GM12878 (cell line): ENCODE measurements around the gene STRA8. TPM values are rescaled to one million over a fixed set of nuclear protein-coding genes. Genes with fewer than 3 reads are reported as not detected.

Experiments used
- ATAC-seq: fragments of 200-7000 bp; cut with Tn5 transposase; 3 replicates; pipeline ENCODE4 v1.9.1; 2020; ENCODE audit warnings: mild to moderate bottlenecking, moderate library complexity
- BruUV-seq: library from RNA; stranded (reverse); fragments of 400-500 nt; replicated peaks from 2 replicates; lab custom pipeline; 2021; lab: Mats Ljungman, UMichigan
- CTCF ChIA-PET: fragments of 300-600 bp; sonication (Branson Sonifier 250); formaldehyde crosslinking; extraction: SDS; loops from one replicate; lab custom pipeline; 2021; ENCODE audit warnings: inconsistent platforms; lab: Yijun Ruan, JAX
- POLR2A ChIA-PET: fragments of 350-600 bp; formaldehyde crosslinking; extraction: SDS; loops from one replicate; lab custom pipeline; 2021; ENCODE audit warnings: inconsistent platforms; lab: Charles Lee
- RAD21 ChIA-PET: fragments of 300-600 bp; sonication (Branson Sonifier 250); formaldehyde crosslinking; loops from one replicate; lab custom pipeline; 2023; ENCODE audit warnings: antibody characterized with exemption; ENCODE audit not compliant: unreplicated experiment; lab: Charles Lee
- SMC1A ChIA-PET: fragments of 300-600 bp; sonication (Branson Sonifier 250); formaldehyde crosslinking; loops from one replicate; lab custom pipeline; 2023; ENCODE audit not compliant: unreplicated experiment, uncharacterized antibody; lab: Charles Lee
- DNase-seq: peaks from one replicate; pipeline ENCODE4 v3.0.0-alpha.2; 2011; ENCODE audit warnings: low read depth, low spot score
- FAIRE-seq: peaks from 3 replicates; lab custom pipeline; 2011; peaks lifted over from hg19 to GRCh38; lab: Jason Lieb, UNC
- H2AFZ ChIP-seq: 2 replicates; pipeline ENCODE4 v1.6.0; 2011; ENCODE audit warnings: low read depth, low read length, control low read depth; ENCODE audit not compliant: control insufficient read depth
- H3K27ac ChIP-seq: 2 replicates; pipeline ENCODE4 v1.5.1; 2011; ENCODE audit warnings: control low read depth; ENCODE audit not compliant: control insufficient read depth, insufficient read depth
- H3K27me3 ChIP-seq, 2 experiments: replicated peaks in 1 of 2; 2 replicates each; pipeline versions ENCODE4 v1.6.0 to v1.6.1; 2011; ENCODE audit warnings: low read length in 1 of 2; ENCODE audit not compliant: control insufficient read depth in 2 of 2, insufficient read depth in 2 of 2
- H3K36me3 ChIP-seq, 2 experiments: 2 replicates each; pipeline ENCODE4 v1.5.1; 2011; ENCODE audit warnings: low read length in 1 of 2; ENCODE audit not compliant: control insufficient read depth in 2 of 2, insufficient read depth in 2 of 2
- H3K4me1 ChIP-seq: 2 replicates; pipeline ENCODE4 v1.6.1; 2011; ENCODE audit warnings: mild to moderate bottlenecking, low read length, moderate library complexity, mixed read lengths; ENCODE audit not compliant: control insufficient read depth, insufficient read depth
- H3K4me2 ChIP-seq: 2 replicates; pipeline ENCODE4 v1.6.0; 2011; ENCODE audit warnings: control low read depth; ENCODE audit not compliant: control insufficient read depth, insufficient read depth
- H3K4me3 ChIP-seq: fragments of 200-600 bp; sonication (generic); 2 replicates; pipeline ENCODE4 v1.5.1; 2016
- H3K79me2 ChIP-seq: 2 replicates; pipeline ENCODE4 v1.6.0; 2011; ENCODE audit warnings: low read length; ENCODE audit not compliant: control insufficient read depth, insufficient read depth
- H3K9ac ChIP-seq: 2 replicates; pipeline ENCODE4 v1.8.0; 2011; ENCODE audit warnings: low read length, control low read depth, mixed read lengths; ENCODE audit not compliant: control insufficient read depth, insufficient read depth
- H3K9me3 ChIP-seq: replicated peaks from 3 replicates; pipeline ENCODE4 v1.5.1; 2011; ENCODE audit warnings: mild to moderate bottlenecking, low read length; ENCODE audit not compliant: control insufficient read depth, insufficient read depth
- H4K20me1 ChIP-seq: 2 replicates; pipeline ENCODE4 v1.6.0; 2011; ENCODE audit not compliant: control insufficient read depth, insufficient read depth
- BACH1 ChIP-seq: fragments of 450-650 bp; IDR thresholded peaks from 2 replicates; pipeline ENCODE4 v1.6.1; 2017; ENCODE audit warnings: mild to moderate bottlenecking, borderline replicate concordance
- CBX5 ChIP-seq: sonication (generic); IDR thresholded peaks from 2 replicates; pipeline ENCODE4 v1.6.1; 2016; ENCODE audit warnings: low read depth, moderate library complexity, mild to moderate bottlenecking, inconsistent platforms
- EED ChIP-seq: sonication (generic); IDR thresholded peaks from 2 replicates; pipeline ENCODE4 v1.6.1; 2016; ENCODE audit warnings: antibody characterized with exemption, low read depth
- IKZF2 ChIP-seq, 2 experiments: fragments of 450-650 bp; IDR thresholded peaks; 2 replicates each; pipeline ENCODE4 v1.6.1; 2017; ENCODE audit warnings: mild to moderate bottlenecking in 2 of 2, moderate library complexity in 2 of 2
- MTA2 ChIP-seq: fragments of 450-650 bp; IDR thresholded peaks from 2 replicates; pipeline ENCODE4 v1.6.1; 2016; ENCODE audit warnings: low read depth, mild to moderate bottlenecking, moderate library complexity
- NR2C1 ChIP-seq: fragments of 450-650 bp; IDR thresholded peaks from 2 replicates; pipeline ENCODE4 v1.6.1; 2017; ENCODE audit warnings: antibody characterized with exemption, mild to moderate bottlenecking, moderate library complexity
- NR2F1 ChIP-seq: fragments of 450-650 bp; conservative IDR thresholded peaks from 2 replicates; pipeline ENCODE4 v1.6.1; 2017; ENCODE audit warnings: mild to moderate bottlenecking
- RB1 ChIP-seq: fragments of 450-650 bp; formaldehyde crosslinking; IDR thresholded peaks from 2 replicates; pipeline ENCODE4 v1.6.1; 2017; ENCODE audit warnings: mild to moderate bottlenecking, borderline replicate concordance
- SP1 ChIP-seq: IDR thresholded peaks from one replicate; pipeline ENCODE4 v1.6.1; 2011; ENCODE audit warnings: low read depth, low read length
- SPI1 ChIP-seq: IDR thresholded peaks from 2 replicates; pipeline ENCODE4 v1.6.1; 2011; ENCODE audit warnings: low read depth, mild to moderate bottlenecking, low read length, moderate library complexity, borderline replicate concordance; ENCODE audit not compliant: insufficient read depth
- USF1 ChIP-seq: IDR thresholded peaks from 2 replicates; pipeline ENCODE4 v1.6.1; 2011; ENCODE audit warnings: borderline replicate concordance, low read depth, mild to moderate bottlenecking, moderate library complexity, mixed read lengths, low read length; ENCODE audit not compliant: insufficient read depth; ENCODE audit errors: extremely low read length
- YY1 ChIP-seq: IDR thresholded peaks from 2 replicates; pipeline ENCODE4 v1.6.1; 2011; ENCODE audit warnings: low read depth, mild to moderate bottlenecking, low read length
- ZNF24 ChIP-seq: fragments of 450-650 bp; IDR thresholded peaks from 2 replicates; pipeline ENCODE4 v1.6.1; 2017; ENCODE audit warnings: antibody characterized with exemption, mild to moderate bottlenecking
- ZNF274 ChIP-seq: IDR thresholded peaks from one replicate; pipeline ENCODE4 v1.8.0; 2011; ENCODE audit not compliant: insufficient read length, insufficient read depth
- whole genome bisulfite sequencing: methylation state at CpG from one replicate; pipeline ENCODE4 v1.1.6; 2016; ENCODE audit warnings: low lambda C conversion rate; ENCODE audit not compliant: insufficient replicate concordance, insufficient coverage; ENCODE audit errors: missing lambda C conversion rate; 5-methylcytosine and 5-hydroxymethylcytosine counted together
- in situ Hi-C: fragments of 300-500 bp; cut with MboI; formaldehyde crosslinking; loops from 9 replicates; pipeline ENCODE4 v1.14.3; 2018; ENCODE audit warnings: mixed read lengths
- intact Hi-C: fragments of 100-400 bp; cut with micrococcal nuclease; formaldehyde crosslinking; loops from one replicate; pipeline ENCODE4 v1.14.2; 2022; ENCODE audit not compliant: unreplicated experiment
- polyA plus RNA-seq, 11 experiments: library from polyadenylated mRNA; depleted of rRNA in 4 of 11; unstranded in 6 of 11; stranded (reverse) in 5 of 11; fragments of >200 nt; fragmentation: Nextera tagmentation in 4 of 11; fragmentation: Illumina TruSeq in 1 of 11; extraction: Ambion mirVana in 4 of 11; extraction: Trizol in 1 of 11; gene quantifications; 1 replicate in 1 of 11; 2 replicates in 10 of 11; pipeline versions ENCODE4 v1.2.1 to v1.2.3, GENCODE V29; 2011 to 2016; ENCODE audit warnings: inconsistent platforms in 2 of 11, missing spikeins in 2 of 11, low read depth in 1 of 11
- total RNA-seq, 4 experiments: library from RNA; depleted of rRNA in 3 of 4; stranded (reverse); fragments of >200 nt in 3 of 4; fragmentation: Illumina TruSeq in 1 of 4; extraction: Trizol in 1 of 4; gene quantifications; 2 replicates each; pipeline versions ENCODE4 v1.2.1 to v1.2.3, GENCODE V29; 2013 to 2021
- TF ChIP-seq, protein P1 (sequence below): IDR thresholded peaks from 2 replicates; pipeline ENCODE4 v1.6.1; 2012; ENCODE audit warnings: mild to moderate bottlenecking, low read depth, low read length

The STRA8 gene
- total and polyA plus RNA-seq, 10 of the 15 experiments (the other 5 are each of a cell fraction or from before 2014, with no cell fraction given): 0.15 TPM; not detected in 9

- peaks cover 12% of the 10 kb centered on the region for H3K9me3 ChIP-seq
- ChIA-PET CTCF (interaction anchor here (9.3 kb wide), 1 partner anchor 9 kb away, joined by 72 read pairs; no protein-coding TSS in a partner anchor), RAD21 (no interaction called here), SMC1A (interaction anchor here (1.4 kb wide), 1 partner anchor 15 kb away, joined by 3 read pairs; no protein-coding TSS in a partner anchor), POLR2A (no interaction called here)
- WGBS: 0% methylated on average over 1 of the region's 1 CpG
- ATAC-seq (no peak), FAIRE-seq (no peak), DNase-seq (no peak)
- no peaks in the 10 kb centered on the region for H3K36me3 ChIP-seq
- H3K4me1 ChIP-seq: no peaks in the 10 kb centered on the region
- BruUV-seq: no TSS peak
- intact Hi-C loops: no loop called here
- H3K27ac ChIP-seq: no peak overlapping the region
- no peak overlapping the region for H3K4me3 ChIP-seq
- H2AFZ ChIP-seq: no peak overlapping the region
- no peaks in the 10 kb centered on the region; a peak in 1 of 4 replicates for H3K27me3 ChIP-seq
- H3K4me2 ChIP-seq: no peak overlapping the region
- in situ Hi-C loops: no loop called here
- no peaks in the 10 kb centered on the region for H4K20me1 ChIP-seq
- no peaks in the 10 kb centered on the region for H3K79me2 ChIP-seq
- H3K9ac ChIP-seq: no peak overlapping the region
- TF ChIP-seq CBX5: no peak
- no peak for TF ChIP-seq NR2C1
- TF ChIP-seq BACH1: no peak
- TF ChIP-seq MTA2: no peak
- no peak for TF ChIP-seq YY1
- TF ChIP-seq, protein P1, sequence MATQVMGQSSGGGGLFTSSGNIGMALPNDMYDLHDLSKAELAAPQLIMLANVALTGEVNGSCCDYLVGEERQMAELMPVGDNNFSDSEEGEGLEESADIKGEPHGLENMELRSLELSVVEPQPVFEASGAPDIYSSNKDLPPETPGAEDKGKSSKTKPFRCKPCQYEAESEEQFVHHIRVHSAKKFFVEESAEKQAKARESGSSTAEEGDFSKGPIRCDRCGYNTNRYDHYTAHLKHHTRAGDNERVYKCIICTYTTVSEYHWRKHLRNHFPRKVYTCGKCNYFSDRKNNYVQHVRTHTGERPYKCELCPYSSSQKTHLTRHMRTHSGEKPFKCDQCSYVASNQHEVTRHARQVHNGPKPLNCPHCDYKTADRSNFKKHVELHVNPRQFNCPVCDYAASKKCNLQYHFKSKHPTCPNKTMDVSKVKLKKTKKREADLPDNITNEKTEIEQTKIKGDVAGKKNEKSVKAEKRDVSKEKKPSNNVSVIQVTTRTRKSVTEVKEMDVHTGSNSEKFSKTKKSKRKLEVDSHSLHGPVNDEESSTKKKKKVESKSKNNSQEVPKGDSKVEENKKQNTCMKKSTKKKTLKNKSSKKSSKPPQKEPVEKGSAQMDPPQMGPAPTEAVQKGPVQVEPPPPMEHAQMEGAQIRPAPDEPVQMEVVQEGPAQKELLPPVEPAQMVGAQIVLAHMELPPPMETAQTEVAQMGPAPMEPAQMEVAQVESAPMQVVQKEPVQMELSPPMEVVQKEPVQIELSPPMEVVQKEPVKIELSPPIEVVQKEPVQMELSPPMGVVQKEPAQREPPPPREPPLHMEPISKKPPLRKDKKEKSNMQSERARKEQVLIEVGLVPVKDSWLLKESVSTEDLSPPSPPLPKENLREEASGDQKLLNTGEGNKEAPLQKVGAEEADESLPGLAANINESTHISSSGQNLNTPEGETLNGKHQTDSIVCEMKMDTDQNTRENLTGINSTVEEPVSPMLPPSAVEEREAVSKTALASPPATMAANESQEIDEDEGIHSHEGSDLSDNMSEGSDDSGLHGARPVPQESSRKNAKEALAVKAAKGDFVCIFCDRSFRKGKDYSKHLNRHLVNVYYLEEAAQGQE: no peak
- TF ChIP-seq USF1: no peak
- TF ChIP-seq SP1: no peak
- TF ChIP-seq EED: no peak
- TF ChIP-seq IKZF2 (IDR thresholded peaks at IDR 0.05): no peak
- no peak for TF ChIP-seq RB1
- TF ChIP-seq NR2F1: no peak
- no peak for TF ChIP-seq ZNF24
- TF ChIP-seq ZNF274: no peak
- TF ChIP-seq SPI1: no peak
Measured at GRCh38 chr7:135265637-135266036, 32.0 kb downstream of the STRA8 start.
